HepG2 (cell line): ENCODE measurements around the gene DCC. TPM values are rescaled to one million over a fixed set of nuclear protein-coding genes. Genes with fewer than 3 reads are reported as not detected.

Experiments
- ATAC-seq: fragments of 200-7000 bp; cut with Tn5 transposase; 3 replicates; pipeline ENCODE4 v1.9.1; 2020; ENCODE audit warnings: mild to moderate bottlenecking, moderate library complexity
- BruUV-seq: library from RNA; stranded (reverse); fragments of 400-500 nt; replicated peaks from 2 replicates; lab custom pipeline; 2021; lab: Mats Ljungman, UMichigan
- CTCF ChIA-PET: fragments of 300-600 bp; formaldehyde crosslinking; extraction: SDS; loops from one replicate; lab custom pipeline; 2021; ENCODE audit warnings: low total read pairs, inconsistent platforms, low intra/inter-chr PET ratio; lab: Yijun Ruan, JAX
- POLR2A ChIA-PET: fragments of 350-600 bp; sonication (Branson Sonifier 250); formaldehyde crosslinking; loops from one replicate; lab custom pipeline; 2020; ENCODE audit warnings: antibody characterized with exemption, inconsistent platforms; lab: Yijun Ruan, JAX
- DNase-seq: peaks from one replicate; pipeline ENCODE4 v3.0.0-alpha.2; 2015; ENCODE audit warnings: low spot score
- FAIRE-seq: peaks from 3 replicates; lab custom pipeline; 2011; peaks lifted over from hg19 to GRCh38; lab: Jason Lieb, UNC
- H2AFZ ChIP-seq: one replicate; pipeline ENCODE4 v1.6.1; 2011; ENCODE audit warnings: low read length, inconsistent platforms
- H3K27ac ChIP-seq: fragments of 300-600 bp; 3 replicates; pipeline ENCODE4 v1.8.0; 2011; ENCODE audit warnings: mixed run types, mild to moderate bottlenecking, mixed read lengths, low read length, inconsistent platforms; ENCODE audit not compliant: insufficient read depth; ENCODE audit errors: extremely low read length
- H3K27me3 ChIP-seq, 2 experiments: fragments of 200-600 bp in 1 of 2; 2 replicates in 1 of 2; 3 replicates in 1 of 2; pipeline versions ENCODE4 v1.6.0 to v1.8.0; 2011; ENCODE audit warnings: low read length in 2 of 2, mild to moderate bottlenecking in 2 of 2, moderate library complexity in 2 of 2, inconsistent platforms in 1 of 2; ENCODE audit not compliant: insufficient read depth in 2 of 2, control insufficient read depth in 1 of 2
- H3K36me3 ChIP-seq, 2 experiments: fragments of 200-600 bp in 1 of 2; replicated peaks in 1 of 2; 2 replicates in 1 of 2; 3 replicates in 1 of 2; pipeline versions ENCODE4 v1.5.1 to v1.8.0; 2011; ENCODE audit warnings: low read length in 2 of 2, inconsistent platforms in 1 of 2; ENCODE audit not compliant: insufficient read depth in 2 of 2, control insufficient read depth in 1 of 2
- H3K4me1 ChIP-seq: 2 replicates; pipeline ENCODE4 v1.5.1; 2012; ENCODE audit warnings: low read length, inconsistent platforms; ENCODE audit not compliant: insufficient read depth
- H3K4me2 ChIP-seq: 2 replicates; pipeline ENCODE4 v1.6.0; 2011; ENCODE audit warnings: low read depth, low read length, inconsistent platforms
- H3K4me3 ChIP-seq, 3 experiments: fragments of 200-600 bp in 1 of 3; sonication (generic), shearing (Covaris generic) in 1 of 3; replicated peaks in 1 of 3; 2 replicates each; pipeline ENCODE4 v1.5.1; 2011 to 2016; ENCODE audit warnings: low read length in 3 of 3, inconsistent platforms in 2 of 3, low read depth in 2 of 3, mild to moderate bottlenecking in 2 of 3, control low read depth in 1 of 3, mixed read lengths in 1 of 3; ENCODE audit not compliant: insufficient read depth in 1 of 3
- H3K79me2 ChIP-seq: one replicate; pipeline ENCODE4 v1.6.1; 2011; ENCODE audit warnings: low read length, inconsistent platforms; ENCODE audit not compliant: insufficient read depth
- H3K9ac ChIP-seq: 2 replicates; pipeline ENCODE4 v1.6.0; 2011; ENCODE audit warnings: mild to moderate bottlenecking, low read depth, low read length, inconsistent platforms; ENCODE audit not compliant: insufficient read depth
- H3K9me3 ChIP-seq: 2 replicates; pipeline ENCODE4 v1.5.1; 2012; ENCODE audit warnings: mild to moderate bottlenecking, low read length
- H4K20me1 ChIP-seq: 2 replicates; pipeline ENCODE4 v1.6.0; 2011; ENCODE audit warnings: inconsistent platforms, mild to moderate bottlenecking, low read length, moderate library complexity; ENCODE audit not compliant: insufficient read depth
- GPN1 ChIP-seq: sonication (generic); formaldehyde crosslinking; IDR thresholded peaks from 2 replicates; pipeline ENCODE4 v1.5.1; 2020; ENCODE audit warnings: missing genetic modification reagents, borderline replicate concordance
- HNF4G ChIP-seq, 2 experiments: sonication (generic) in 1 of 2; formaldehyde crosslinking in 1 of 2; IDR thresholded peaks; 2 replicates each; pipeline versions ENCODE4 v1.4.0 to v1.6.1; 2011 to 2020; ENCODE audit warnings: borderline replicate concordance in 2 of 2, low read depth in 2 of 2, mild to moderate bottlenecking in 2 of 2, low read length in 1 of 2, missing genetic modification reagents in 1 of 2, moderate library complexity in 1 of 2
- KAT8 ChIP-seq: IDR thresholded peaks from 2 replicates; pipeline ENCODE4 v1.6.1; 2016; ENCODE audit warnings: missing genetic modification reagents, missing compliant biosample characterization
- NFE2L2 ChIP-seq: fragments of 150-350 bp; IDR thresholded peaks from 2 replicates; pipeline ENCODE4 v1.6.1; 2014; ENCODE audit warnings: low read length
- SMAD9 ChIP-seq: sonication (generic); formaldehyde crosslinking; IDR thresholded peaks from 2 replicates; pipeline ENCODE4 v1.5.1; 2020; ENCODE audit warnings: mild to moderate bottlenecking, missing genetic modification reagents
- ZNF790 ChIP-seq: sonication (generic); formaldehyde crosslinking; IDR thresholded peaks from 2 replicates; pipeline ENCODE4 v1.8.0; 2022; ENCODE audit warnings: missing genetic modification reagents, mild to moderate bottlenecking, borderline replicate concordance
- ZZZ3 ChIP-seq: sonication (generic); formaldehyde crosslinking; IDR thresholded peaks from 2 replicates; pipeline ENCODE4 v1.4.0; 2020; ENCODE audit warnings: missing genetic modification reagents, mild to moderate bottlenecking, borderline replicate concordance
- WGBS: methylation state at CpG from one replicate; pipeline ENCODE4 v1.1.6; 2017; ENCODE audit warnings: low lambda C conversion rate; 5-methylcytosine and 5-hydroxymethylcytosine counted together
- in situ Hi-C: cut with HindIII; loops from 2 replicates; pipeline ENCODE4 v1.10.0; 2017; ENCODE audit warnings: low pct_unique_long_range_greater_than_20kb; ENCODE audit not compliant: extremely low pct_ligation_motif_present
- intact Hi-C: fragments of 100-400 bp; cut with micrococcal nuclease; formaldehyde crosslinking; loops from one replicate; pipeline ENCODE4 v1.10.0; 2022; ENCODE audit not compliant: unreplicated experiment
- polyA plus RNA-seq, 8 experiments: library from polyadenylated mRNA; depleted of rRNA in 3 of 8; stranded (reverse) in 7 of 8; unstranded in 1 of 8; fragments of >200 nt; fragmentation: Illumina TruSeq in 4 of 8; extraction: Trizol in 4 of 8; gene quantifications; 2 replicates each; pipeline versions ENCODE4 v1.2.1 to v1.2.3, GENCODE V29; 2011 to 2016; ENCODE audit warnings: low read depth in 4 of 8, missing spikeins in 1 of 8, mixed read lengths in 1 of 8; ENCODE audit not compliant: insufficient read depth in 1 of 8
- total RNA-seq, 5 experiments: library from RNA; depleted of rRNA; stranded (reverse); fragments of >200 nt; fragmentation: Illumina TruSeq; extraction: Trizol; gene quantifications; 2 replicates each; pipeline ENCODE4 v1.2.3, GENCODE V29; 2016; ENCODE audit warnings: low read depth in 1 of 5
- TF ChIP-seq, protein P1 (sequence below): sonication (generic); formaldehyde crosslinking; IDR thresholded peaks from 2 replicates; pipeline ENCODE4 v1.4.0; 2020; ENCODE audit warnings: missing genetic modification reagents

DCC gene
- total and polyA plus RNA-seq, 2 of the 13 experiments (the other 11 are each of a cell fraction or from before 2014, with no cell fraction given): not detected

DNA sequence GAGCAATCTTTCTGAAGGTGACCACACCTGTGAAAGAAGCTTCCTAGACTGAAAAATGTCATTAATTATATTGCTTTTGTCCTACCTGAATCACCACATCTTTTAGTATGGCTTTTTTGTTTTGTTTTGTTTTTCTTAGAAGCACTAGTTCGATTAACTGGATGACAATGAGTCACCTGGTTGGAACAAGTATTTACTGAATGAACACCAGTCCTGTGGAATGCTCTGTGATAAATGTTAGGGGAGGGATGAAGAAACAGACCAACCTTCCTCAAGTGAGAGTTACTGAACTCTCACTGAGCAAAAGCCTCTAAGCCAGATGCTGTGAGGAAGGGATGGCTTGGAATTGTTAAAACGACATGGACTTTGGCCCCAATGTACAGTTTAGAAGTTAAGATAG is 26.8 kb upstream of the DCC start:
- Histone ChIP-seq H3K36me3 (no peaks in the 10 kb centered on the region), H3K4me2 (no peak overlapping the region), H3K27ac (no peak overlapping the region), H3K9me3 (0 out of 2 replicates have a peak, but pooled peaks cover 3% of the 10 kb centered on the region), H2AFZ (no peak overlapping the region), H3K4me1 (no peaks in the 10 kb centered on the region), H3K9ac (no peak overlapping the region), H3K4me3 (no peak overlapping the region), H3K79me2 (no peaks in the 10 kb centered on the region), H3K27me3 (no peaks in the 10 kb centered on the region), H4K20me1 (no peaks in the 10 kb centered on the region)
- no peak for FAIRE-seq
- no peak for ATAC-seq
- BruUV-seq: no TSS peak
- ChIA-PET POLR2A (no interaction called here), CTCF (no interaction called here)
- WGBS: 0% methylated on average over 2 of the region's 2 CpGs
- DNase-seq: no peak
- intact Hi-C loops (no loop called here), in situ Hi-C loops (no loop called here)
- TF ChIP-seq SMAD9 (CRISPR knock-in tag): no peak
- TF ChIP-seq HNF4G (IDR thresholded peaks at IDR 0.05; ENCODE audit: borderline replicate concordance, low read depth, low read length): no peak
- no peak for TF ChIP-seq HNF4G (CRISPR knock-in tag; IDR thresholded peaks at IDR 0.05; ENCODE audit: borderline replicate concordance, low read depth)
- TF ChIP-seq KAT8 (CRISPR knock-in tag): no peak
- TF ChIP-seq, protein P1, sequence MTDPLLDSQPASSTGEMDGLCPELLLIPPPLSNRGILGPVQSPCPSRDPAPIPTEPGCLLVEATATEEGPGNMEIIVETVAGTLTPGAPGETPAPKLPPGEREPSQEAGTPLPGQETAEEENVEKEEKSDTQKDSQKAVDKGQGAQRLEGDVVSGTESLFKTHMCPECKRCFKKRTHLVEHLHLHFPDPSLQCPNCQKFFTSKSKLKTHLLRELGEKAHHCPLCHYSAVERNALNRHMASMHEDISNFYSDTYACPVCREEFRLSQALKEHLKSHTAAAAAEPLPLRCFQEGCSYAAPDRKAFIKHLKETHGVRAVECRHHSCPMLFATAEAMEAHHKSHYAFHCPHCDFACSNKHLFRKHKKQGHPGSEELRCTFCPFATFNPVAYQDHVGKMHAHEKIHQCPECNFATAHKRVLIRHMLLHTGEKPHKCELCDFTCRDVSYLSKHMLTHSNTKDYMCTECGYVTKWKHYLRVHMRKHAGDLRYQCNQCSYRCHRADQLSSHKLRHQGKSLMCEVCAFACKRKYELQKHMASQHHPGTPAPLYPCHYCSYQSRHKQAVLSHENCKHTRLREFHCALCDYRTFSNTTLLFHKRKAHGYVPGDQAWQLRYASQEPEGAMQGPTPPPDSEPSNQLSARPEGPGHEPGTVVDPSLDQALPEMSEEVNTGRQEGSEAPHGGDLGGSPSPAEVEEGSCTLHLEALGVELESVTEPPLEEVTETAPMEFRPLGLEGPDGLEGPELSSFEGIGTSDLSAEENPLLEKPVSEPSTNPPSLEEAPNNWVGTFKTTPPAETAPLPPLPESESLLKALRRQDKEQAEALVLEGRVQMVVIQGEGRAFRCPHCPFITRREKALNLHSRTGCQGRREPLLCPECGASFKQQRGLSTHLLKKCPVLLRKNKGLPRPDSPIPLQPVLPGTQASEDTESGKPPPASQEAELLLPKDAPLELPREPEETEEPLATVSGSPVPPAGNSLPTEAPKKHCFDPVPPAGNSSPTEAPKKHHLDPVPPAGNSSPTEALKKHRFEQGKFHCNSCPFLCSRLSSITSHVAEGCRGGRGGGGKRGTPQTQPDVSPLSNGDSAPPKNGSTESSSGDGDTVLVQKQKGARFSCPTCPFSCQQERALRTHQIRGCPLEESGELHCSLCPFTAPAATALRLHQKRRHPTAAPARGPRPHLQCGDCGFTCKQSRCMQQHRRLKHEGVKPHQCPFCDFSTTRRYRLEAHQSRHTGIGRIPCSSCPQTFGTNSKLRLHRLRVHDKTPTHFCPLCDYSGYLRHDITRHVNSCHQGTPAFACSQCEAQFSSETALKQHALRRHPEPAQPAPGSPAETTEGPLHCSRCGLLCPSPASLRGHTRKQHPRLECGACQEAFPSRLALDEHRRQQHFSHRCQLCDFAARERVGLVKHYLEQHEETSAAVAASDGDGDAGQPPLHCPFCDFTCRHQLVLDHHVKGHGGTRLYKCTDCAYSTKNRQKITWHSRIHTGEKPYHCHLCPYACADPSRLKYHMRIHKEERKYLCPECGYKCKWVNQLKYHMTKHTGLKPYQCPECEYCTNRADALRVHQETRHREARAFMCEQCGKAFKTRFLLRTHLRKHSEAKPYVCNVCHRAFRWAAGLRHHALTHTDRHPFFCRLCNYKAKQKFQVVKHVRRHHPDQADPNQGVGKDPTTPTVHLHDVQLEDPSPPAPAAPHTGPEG (CRISPR knock-in tag): no peak
- no peak for TF ChIP-seq ZNF790 (CRISPR knock-in tag)
- no peak for TF ChIP-seq NFE2L2
- no peak for TF ChIP-seq ZZZ3
- TF ChIP-seq GPN1: no peak
